GM19372 (cell line): ENCODE results near the gene PLEKHO2.

Experiments
- ATAC-seq: cut with Tn5 transposase; IDR thresholded peaks from one replicate; pipeline ENCODE4 v1.9.1; 2021; ENCODE audit warnings: mild to moderate bottlenecking, low read depth, moderate library complexity; ENCODE audit not compliant: unreplicated experiment

The PLEKHO2 gene

DNA sequence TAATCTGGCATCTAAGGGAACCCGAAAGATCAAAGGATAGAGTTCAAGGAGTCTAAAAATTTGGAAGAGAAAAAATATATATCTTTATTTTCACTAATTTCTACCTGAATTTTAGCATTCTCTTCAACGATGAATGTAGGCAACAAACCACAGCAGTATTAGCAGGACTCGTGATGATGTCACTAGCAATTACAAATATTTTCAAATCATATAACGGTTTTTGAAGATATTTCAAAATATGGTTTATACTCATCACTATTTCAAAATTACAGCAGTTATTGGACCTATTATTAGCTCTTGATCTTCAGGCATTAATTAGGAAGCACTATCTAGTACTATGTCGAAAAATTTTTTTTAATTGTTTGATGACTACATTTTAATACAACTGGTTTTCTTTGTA, 43.0 kb downstream of the PLEKHO2 start:
- no peak for ATAC-seq

GRCh38 chr15:64888336-64888735, 46.6 kb downstream of the PLEKHO2 start:
- ATAC-seq: no peak

DNA sequence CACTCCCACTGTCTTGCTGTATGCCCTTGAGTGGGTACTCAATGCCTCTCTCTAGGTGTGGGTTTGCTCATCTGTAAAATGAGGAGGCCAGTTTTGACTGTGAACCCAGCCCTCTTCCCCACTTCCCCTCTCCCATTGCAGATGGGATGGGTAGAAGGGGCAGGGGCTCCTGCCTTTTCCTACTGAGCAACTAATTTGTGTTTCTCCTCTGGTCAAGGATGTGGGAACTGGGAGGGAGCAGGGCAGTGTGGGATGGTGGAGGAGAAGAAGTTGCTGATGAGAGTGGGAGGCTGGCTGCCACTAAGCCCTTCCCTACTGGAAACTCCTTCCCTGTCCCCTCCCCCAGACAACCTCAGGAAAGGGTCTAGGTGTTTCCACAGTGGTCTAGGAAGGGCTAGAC, 49.8 kb downstream of the PLEKHO2 start:
- ATAC-seq: no peak

DNA sequence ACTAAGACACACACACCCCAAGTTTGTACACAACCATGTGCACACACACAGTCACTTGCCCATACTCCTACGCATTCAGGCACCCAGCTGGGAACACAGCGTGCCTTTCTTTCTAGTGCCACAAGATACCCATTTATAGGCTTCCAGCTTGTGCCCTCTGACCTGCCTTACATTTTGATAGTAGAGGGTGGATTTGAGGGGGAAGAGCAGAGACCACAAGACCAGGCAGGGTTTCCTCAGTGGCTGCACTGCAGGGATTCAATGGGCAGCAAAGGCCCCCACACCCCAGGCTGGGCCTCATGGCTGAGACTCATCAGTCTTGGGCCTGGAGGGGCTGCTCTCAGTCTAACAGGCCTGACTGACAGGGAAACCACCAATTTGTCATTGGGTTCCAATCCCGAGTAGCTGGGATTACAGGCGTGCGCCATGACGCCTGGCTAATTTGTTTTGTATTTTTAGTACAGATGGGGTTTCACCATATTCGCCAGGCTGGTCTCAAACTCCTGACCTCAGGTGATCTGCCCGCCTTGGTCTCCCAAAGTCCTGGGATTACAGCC, 51.2 kb downstream of the PLEKHO2 start:
- ATAC-seq: no peak

DNA sequence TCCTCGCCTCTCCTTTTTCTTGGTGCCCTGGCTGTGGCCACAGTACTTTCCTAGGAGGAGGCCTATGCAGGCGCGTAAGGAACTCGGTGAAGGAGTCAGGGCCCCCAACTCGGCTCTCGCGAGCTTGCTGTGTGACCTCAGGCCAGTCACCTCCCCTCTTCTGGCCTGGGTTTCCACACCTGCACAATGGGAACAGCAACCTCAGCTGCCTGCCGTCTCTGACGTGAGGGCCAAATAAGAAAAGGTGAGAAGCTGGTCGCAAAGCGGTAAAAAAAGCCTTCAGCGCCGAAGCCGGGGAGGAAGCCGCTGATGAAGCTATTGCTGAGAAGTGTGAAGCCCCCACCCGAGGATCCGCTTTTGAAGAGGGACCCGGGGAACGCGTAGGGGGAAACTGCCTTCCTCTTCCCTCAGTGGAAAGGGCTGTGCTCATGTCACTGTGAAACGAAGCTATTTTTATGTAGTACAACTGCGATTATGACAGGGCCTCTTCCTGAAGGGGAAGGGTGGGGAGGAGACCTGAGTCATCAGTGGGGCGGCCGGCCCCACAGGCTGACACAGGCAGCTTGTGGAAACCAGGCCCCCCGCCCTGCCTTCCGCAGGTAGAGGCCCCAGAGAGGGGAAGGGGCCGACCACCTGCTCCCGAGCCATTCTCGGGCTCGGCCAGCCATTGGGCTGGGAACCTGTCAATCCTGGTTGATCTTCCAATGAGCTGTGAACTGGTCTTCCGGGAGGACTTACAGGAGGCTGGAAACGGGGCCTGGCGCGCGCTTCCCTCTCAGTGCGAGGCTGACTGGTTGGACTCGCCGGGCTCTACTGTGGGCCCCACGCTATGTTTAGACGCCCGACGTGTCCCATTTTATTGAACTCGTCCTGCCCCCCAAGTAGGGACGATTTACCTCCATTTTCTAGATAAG, 52.0 kb downstream of the PLEKHO2 start:
- ATAC-seq: peak; percentile 59

DNA sequence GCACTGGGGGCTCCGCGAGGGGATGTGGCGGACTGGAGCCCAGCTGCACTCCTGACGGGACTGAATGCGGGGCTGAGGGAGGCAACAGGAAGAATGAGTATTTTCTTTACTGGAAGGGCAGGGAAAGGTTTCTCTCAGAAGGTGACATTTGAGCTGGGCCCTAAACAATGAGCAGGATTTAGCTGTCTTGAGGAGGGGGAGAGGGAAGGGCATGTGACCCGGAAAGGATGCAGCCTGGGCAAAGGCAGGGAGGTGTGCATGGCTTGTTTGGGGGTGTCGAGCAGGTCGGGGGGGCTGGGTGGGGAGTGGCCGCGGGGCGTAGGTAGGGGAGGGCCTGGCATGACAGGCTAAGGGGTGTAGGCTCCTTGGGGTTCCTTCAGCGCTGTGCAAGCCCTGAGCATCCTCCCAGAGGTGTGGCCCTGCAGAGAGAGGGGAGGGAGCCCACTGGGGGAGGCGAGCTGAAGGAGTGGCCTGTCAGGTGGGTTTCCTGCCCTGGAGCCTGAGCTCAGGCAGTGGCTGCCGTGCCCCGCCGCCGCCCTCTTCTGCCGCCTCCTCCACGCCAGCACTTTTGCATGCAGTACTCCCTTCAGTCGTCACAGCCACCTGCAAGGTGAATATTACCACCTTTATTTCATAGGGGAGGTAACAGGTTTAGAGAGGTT, 52.8 kb downstream of the PLEKHO2 start:
- ATAC-seq: peak; percentile 35

- no peak for ATAC-seq
Observed at GRCh38 chr15:64895285-64896065, 53.8 kb downstream of the PLEKHO2 start.

DNA sequence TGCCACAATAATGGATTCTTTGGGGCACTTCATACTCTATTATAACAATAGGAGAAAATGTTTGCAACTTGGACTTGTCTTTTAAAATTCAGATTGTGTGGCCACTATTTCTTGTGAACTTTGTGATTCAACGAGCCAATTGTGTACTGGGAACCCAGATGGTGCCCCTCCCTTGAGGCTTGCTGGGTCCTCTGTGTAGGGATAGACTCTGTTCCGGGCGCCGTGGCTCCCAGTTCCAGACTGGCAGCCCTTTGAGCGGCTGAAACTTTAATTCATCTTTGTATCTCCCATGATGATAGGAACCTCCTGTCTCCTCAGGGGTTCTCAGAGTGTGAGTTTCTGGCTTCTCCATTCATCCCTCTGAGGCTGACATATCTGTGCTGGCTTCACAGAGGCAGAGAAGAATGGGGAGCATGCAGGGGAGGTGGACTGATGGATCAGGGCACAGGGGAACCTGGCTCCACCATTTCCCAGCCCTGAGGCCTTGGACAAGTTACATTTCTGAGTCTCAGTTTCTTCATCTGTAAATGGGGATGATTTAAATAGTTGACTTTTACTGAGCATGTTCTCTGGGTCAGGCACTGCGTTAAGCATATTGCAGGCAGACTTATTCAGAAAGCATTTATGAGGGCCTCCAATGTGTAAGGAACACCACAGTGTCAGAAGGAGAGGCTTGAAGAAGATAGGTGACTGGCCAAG, 54.8 kb downstream of the PLEKHO2 start:
- ATAC-seq: no peak

- no peak for ATAC-seq
Observed at GRCh38 chr15:64897345-64897985, 55.8 kb downstream of the PLEKHO2 start.

GRCh38 chr15:64898406-64898805, 56.7 kb downstream of the PLEKHO2 start:
- no peak for ATAC-seq

- no peak for ATAC-seq
Observed at GRCh38 chr15:64901141-64901540, 59.4 kb downstream of the PLEKHO2 start.

- no peak for ATAC-seq
Observed at GRCh38 chr15:64901914-64902313, 60.2 kb downstream of the PLEKHO2 start.

GRCh38 chr15:64902863-64903262, 61.1 kb downstream of the PLEKHO2 start:
- no peak for ATAC-seq

DNA sequence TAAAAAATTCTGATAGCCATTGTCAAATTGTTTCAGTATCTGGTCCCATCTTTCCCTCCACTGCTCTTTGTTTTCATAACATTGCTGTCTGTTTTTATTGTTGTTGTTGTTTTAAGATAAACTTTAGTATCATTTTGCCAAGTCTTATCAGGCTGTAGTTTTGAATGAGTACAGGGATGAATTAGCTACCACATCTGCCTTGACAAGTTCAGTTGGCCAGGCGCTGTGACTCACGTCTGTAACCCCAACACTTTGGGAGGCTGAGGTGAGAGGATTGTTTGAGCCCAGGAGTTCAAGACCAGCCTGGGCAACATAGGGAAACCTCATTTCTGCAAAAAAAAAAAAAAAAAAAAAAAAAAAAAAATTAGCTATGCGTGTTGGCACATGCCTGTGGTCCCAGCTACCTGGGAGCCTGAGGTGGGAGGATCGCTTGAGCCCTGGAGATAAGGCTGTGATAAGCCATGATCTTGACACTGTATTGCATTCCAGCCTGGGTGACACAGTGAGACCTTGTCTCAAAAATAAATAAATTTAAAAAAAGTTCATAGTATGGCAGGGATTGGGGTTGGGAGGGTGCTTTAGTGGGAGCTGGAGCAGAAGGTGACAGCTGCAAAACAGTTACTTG, 61.7 kb downstream of the PLEKHO2 start:
- ATAC-seq: no peak

GRCh38 chr15:64904189-64904588, 62.5 kb downstream of the PLEKHO2 start:
- ATAC-seq: no peak

DNA sequence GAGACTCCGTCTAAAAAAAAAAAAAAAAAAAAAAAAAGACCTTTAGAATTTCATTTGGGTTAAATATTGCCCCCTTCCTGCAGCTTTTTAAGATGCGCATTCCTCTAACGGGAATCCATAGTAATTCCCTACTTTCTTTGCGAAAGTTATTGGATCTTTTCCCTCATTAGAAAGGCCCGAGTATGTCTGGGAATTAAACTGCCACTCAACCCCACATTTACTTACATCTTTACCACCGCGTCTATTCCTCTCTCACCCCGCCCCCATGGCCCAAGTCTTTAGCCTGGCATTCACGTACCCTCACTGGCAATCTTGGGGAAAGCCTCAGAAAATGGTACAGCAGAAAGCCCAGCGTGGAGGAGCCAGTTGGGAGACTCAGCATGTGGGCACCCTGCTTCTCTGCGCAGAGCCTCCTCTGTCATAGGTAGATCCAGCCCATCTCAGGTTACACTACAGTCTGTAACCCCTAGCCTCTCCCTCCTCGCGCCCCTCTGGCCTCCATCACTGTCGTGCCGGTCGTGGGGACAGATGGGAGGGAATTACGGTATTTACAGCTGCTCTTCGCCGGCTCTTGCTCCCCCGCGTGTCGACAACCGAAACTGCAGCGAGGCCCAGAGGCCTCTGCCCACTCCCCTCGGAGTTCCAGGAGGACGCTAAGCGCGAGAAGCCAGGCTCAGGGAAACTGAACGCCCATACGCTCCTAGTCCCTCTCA, 63.6 kb downstream of the PLEKHO2 start:
- no peak for ATAC-seq

GRCh38 chr15:64905941-64906340, 64.2 kb downstream of the PLEKHO2 start:
- no peak for ATAC-seq

GRCh38 chr15:64906402-64906801, 64.7 kb downstream of the PLEKHO2 start:
- no peak for ATAC-seq

DNA sequence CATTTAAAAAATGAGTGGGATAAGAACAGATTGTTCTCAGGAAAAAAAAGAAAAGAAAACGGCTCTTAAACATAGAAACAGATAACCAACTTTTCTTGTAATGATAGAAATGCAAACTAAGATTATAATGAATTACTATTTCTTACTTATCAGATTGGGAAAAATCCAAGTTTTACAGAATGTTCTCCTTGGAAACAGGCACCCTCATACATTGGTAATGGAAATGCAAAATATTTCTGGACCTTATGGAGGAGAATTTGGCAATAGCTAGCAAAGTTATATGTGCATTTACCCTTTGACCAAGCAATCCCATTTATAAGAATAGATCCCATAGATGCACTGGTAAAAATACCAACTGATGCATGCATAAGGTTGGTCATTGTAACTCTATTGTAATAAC, 66.3 kb downstream of the PLEKHO2 start:
- ATAC-seq: no peak
